Measurements from ENCODE around the gene HELT.
"Not testable (repeated sequence)": the region's sequence is repeated elsewhere in the genome, so short reads cannot be mapped to it uniquely, and the experiment has no call there.

DNA sequence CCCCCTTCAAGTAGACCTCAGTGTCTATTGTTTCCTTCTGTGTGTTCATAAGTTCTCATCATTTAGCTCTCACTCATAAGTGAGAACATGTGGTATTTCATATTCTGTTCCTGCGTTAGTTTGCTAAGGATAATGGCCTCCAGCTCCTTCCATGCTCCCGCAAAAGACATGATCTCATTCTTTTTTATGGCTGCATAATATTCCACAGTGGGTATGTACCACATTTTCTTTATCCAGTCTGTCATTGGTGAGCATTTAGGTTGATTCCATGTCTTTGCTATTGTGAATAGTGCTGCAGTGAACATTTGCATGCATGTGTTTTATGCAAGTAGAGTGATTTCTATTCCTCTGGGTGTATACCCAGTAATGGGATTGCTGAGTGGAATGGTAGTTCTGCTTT, 41.9 kb upstream of the HELT start:
- TF ChIP-seq, protein P1, sequence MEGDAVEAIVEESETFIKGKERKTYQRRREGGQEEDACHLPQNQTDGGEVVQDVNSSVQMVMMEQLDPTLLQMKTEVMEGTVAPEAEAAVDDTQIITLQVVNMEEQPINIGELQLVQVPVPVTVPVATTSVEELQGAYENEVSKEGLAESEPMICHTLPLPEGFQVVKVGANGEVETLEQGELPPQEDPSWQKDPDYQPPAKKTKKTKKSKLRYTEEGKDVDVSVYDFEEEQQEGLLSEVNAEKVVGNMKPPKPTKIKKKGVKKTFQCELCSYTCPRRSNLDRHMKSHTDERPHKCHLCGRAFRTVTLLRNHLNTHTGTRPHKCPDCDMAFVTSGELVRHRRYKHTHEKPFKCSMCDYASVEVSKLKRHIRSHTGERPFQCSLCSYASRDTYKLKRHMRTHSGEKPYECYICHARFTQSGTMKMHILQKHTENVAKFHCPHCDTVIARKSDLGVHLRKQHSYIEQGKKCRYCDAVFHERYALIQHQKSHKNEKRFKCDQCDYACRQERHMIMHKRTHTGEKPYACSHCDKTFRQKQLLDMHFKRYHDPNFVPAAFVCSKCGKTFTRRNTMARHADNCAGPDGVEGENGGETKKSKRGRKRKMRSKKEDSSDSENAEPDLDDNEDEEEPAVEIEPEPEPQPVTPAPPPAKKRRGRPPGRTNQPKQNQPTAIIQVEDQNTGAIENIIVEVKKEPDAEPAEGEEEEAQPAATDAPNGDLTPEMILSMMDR (IDR thresholded peaks at IDR 0.05): not testable (repeated sequence)
- TF ChIP-seq POLR2A, POLR2AphosphoS5 (IDR thresholded peaks at IDR 0.05): not testable (repeated sequence)
